HG02571 (cell line): Measurements from ENCODE around the gene EPN2.

ENCODE experiments used
- ATAC-seq: cut with Tn5 transposase; IDR thresholded peaks from one replicate; pipeline ENCODE4 v1.9.1; 2021; ENCODE audit warnings: mild to moderate bottlenecking, moderate library complexity; ENCODE audit not compliant: unreplicated experiment

Gene EPN2

DNA sequence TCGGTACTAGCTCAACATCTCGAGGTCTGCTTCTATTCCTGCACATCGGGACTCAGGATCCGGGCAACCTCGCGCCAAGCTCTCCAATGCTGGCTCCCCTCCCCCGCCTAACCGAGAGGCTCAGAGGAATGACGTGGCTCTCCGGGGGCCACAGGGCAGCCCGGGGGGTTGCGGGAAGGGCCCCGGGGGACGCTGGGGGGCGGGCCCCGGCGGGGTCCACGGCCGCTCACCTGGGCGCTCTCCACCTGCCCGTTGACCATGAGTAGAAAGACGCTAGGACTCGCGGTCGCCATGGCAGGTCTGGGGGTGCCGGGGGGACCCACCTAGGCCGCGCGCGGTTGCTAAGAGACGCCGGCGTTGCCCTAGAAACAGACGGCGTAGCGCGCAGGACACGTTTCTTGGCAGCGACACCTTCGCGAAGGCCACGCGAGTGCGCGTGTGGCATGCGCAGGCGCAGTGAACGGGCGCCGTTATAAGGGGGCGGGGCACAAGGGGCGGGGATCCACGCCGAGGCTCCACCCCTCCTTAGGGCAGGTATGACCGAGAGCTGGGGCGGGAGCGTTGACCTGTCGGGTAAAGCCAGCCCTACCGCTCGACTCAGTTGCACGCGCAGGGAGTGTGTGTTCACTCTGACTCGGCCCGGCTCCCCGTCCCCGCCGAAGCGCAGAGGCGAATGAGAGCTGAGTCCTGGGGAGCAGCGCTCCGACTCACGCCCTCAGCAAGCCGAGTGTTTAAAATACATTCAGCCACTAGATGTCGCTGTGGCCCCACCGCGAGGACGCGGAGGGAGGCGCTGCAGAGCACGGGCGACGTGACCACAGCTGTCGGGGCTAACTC lies 125.3 kb downstream of the EPN2 start, which contains the start of gene B9D1:
B9D1 (minus strand) TSS at position 447 of the 837 bp plus-strand sequence; CDS start at position 293, 154 bp downstream.
- peak; percentile 76 for ATAC-seq

DNA sequence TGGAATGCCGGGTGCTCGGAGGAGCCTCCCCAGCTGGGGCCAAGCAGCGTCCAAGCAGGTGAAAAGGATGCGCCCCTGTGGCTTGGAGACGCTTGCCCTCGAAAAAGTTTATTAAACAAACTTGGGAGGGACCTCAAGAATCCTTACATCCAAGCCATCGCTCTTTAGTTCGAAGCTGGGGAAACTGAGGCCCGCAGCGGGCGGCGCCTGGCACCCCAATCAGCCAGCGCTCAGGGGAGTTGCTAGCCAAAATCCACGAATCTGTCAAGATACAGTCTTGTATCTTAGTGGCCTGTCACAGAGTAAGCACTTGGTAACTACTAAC lies 125.9 kb downstream of the EPN2 start:
- ATAC-seq: no peak

DNA sequence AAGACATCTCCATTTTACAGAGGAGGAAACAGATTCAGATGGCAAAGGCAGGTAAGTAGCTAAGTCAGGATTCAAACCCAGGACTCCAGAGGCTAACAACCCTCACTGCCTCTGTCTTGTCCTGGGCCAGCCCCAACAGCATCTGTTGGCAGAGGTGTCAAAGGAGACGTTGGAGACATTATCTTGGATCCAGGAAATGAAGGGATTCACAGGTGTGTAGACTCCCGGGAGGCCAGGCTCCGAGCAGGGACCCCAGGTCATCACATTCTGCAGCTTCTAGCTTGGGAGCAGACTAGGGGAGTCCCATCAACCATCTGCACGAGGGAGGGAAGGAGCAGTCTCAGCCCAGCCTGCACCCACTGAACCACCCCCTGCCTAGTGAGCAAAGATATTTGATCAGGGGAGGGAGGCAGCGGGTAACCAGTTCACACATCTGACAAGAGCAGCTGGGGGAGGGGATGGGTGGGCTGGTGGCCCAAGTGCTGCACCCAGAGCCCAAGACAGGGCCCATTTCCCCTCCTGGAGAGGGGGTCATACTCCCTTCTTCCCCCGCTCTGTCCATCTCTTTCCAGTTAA lies 126.4 kb downstream of the EPN2 start:
- no peak for ATAC-seq

- ATAC-seq: no peak
Measured at GRCh38 chr17:19364699-19365498, 127.7 kb downstream of the EPN2 start.

GRCh38 chr17:19365499-19365817 lies 128.3 kb downstream of the EPN2 start:
- ATAC-seq: no peak

GRCh38 chr17:19365833-19366636 lies 128.9 kb downstream of the EPN2 start:
- ATAC-seq: no peak

DNA sequence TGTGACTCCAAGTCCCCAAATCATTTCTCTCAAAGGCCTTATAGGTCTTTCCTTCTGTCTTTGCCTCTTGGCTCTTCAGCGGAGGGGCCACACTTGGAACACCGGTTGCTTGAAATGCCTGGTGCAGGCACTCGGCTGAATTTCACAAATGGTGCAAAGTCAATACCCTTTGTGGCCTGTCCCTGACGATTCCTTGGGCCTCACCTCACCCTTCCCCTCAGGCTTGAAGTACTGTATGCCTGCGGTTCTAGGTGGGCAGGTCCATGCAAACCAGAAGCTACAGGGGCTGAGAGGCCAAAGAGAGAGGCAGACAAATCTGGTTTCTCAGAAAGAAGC lies 129.4 kb downstream of the EPN2 start:
- ATAC-seq: no peak

DNA sequence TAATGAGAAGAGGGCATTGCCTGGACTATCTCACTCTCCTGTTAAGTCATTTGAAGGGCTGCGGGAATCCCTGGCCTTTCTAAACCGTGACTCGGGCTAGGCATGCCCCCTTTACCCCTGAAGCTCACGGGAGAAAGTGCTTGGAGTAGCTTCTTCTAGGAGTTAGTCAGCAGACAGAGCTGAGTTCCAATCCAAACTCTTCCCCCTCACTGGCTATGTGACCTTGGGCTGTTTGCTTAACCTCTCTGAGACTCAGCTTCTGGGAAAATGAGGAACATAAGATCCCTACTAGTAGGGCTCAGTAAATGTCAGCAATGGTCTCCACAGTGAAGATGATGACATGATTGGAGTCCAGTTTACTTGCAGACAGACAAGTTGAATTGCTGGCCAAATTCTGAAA lies 131.1 kb downstream of the EPN2 start:
- no peak for ATAC-seq

DNA sequence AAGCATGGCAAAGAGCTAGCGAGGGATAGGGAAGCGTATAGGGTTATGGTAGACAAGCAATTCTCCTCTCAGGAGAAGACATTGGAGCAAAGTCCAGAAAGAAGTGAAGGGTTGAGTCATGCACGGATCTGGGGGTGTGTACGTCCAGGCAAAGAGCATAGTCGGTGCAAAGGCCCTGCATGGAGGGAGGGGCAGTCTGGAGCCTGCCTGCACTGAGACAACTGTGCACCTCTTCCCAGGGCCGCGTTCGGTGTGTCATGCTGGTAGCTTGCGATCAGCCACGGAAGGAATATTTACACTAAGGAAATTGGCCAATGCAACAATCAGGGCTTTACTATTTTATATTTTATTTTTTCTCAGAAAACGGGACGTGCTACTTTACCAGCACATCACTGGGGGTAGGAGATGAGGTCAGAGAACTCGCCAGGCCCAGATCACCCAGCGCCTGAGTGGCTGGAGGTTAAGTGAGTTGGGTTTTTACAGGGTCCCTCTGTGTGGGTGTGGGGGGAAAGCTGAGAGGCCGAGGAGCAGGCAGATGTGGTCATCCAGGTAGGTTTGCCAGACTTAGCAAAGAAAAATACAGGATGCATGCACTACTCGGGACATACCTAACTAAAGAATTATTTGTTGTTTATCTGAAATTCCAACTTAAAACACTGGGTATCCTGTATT lies 132.1 kb downstream of the EPN2 start:
- ATAC-seq: no peak

DNA sequence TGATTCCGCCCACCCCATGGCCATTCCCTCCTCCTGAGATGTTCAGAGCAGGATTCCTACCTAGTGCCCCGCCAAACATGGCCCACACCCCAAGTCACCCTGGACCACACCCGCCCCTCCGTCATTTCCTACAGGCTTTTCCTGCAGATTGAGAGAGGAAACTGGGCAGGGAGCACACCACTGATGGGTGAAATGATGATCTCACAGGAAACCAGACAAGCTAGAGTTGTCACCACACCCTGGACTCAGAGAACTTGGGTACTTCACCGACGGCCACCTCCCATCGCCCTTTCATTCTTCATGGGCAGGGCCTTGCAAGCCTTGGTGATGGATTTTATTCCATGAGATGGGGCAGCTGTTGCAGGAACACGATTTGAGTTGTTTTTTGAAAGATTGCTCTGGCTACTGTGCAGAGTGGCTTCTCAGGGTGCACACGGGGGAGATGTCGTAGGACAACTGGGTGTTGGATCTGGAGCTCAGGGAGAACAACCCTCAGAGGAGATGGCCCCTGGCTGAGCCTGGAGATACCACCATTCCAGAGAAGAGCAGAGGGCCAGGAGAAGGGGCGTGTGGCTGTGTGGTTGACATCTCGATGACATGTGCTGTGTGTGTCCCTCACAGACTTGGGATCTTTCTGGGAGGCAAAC lies 132.8 kb downstream of the EPN2 start:
- ATAC-seq: no peak

DNA sequence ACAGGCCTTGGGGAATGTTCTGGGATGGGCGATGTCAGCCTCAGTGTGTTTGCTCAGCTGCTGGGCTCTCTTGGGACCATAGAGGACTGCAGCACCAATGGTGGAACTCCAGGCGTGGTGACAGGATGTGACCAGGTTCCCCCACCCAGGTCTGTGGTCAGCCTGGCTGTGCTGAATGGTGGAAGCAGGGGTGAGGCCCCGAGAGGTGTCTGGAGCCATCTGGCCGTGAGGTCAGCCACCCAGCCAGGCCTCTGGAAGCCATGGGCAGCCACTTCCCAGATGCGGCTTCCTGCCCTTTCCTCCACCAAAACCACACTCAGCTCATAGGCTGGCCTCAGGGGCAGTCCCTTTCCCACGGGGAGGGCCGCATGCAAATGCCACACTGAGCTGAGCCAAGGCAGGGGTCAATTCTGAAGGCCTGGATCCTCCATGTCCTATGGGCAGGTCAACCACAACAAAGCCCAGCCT lies 133.4 kb downstream of the EPN2 start:
- peak; percentile 43 for ATAC-seq

- ATAC-seq: no peak
Measured at GRCh38 chr17:19371259-19372010, 134.3 kb downstream of the EPN2 start.

DNA sequence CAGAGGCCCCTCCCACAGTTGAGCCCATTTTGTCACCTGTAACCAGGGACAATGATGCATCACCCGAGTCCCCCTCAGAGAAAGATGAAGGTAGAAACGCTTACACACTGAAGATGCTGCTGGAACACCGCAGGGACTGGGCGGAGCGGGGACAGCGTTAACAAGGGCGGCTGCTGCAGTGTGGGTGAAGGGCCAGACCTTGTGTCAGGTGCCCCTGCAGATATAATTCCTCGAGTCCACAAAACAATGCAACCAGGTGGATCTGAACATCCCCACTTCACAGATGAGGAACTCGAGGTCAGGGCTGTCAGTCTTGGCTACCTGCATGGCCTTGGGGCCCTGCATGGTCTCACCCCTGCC lies 134.8 kb downstream of the EPN2 start:
- ATAC-seq: no peak

DNA sequence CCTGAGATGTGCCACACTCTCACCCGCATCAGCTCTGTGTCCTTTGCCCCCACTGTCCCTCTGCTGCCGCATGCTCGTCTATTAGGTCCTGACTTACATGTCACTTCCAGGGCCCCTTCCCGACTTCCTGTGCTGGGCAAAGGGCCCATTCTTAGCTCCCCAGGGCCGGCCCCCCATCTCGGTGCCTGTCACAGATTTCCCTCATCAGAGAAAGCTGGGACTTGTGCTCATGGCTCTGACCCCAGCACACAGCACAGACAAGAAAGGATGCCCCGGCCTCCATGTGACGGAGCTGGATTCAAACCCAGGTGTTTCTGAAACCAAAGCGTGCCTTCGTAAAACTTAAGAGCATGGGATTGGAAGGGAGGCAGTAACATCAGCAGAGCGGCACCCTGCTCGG lies 135.3 kb downstream of the EPN2 start:
- no peak for ATAC-seq

- ATAC-seq: no peak
Measured at GRCh38 chr17:19372866-19373504, 135.8 kb downstream of the EPN2 start.

DNA sequence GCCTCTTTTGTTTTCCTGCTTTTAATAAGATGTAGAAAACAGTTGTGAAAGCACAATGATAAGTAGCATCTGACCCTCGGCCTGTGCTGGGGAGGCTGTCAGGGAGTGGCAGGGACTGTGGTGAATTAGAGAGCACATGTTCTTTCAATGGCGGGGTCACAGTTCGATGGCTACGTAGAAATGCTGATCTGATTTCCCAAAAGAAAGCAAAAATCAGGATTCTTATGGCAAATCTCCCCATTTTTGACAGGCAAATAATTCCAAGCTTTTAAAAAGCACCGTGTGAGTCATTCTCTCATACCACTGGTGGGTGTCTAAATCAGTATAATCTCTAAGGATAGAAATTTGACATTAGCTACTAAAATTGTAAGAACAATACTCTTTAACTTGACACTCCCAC lies 137.0 kb downstream of the EPN2 start:
- no peak for ATAC-seq

DNA sequence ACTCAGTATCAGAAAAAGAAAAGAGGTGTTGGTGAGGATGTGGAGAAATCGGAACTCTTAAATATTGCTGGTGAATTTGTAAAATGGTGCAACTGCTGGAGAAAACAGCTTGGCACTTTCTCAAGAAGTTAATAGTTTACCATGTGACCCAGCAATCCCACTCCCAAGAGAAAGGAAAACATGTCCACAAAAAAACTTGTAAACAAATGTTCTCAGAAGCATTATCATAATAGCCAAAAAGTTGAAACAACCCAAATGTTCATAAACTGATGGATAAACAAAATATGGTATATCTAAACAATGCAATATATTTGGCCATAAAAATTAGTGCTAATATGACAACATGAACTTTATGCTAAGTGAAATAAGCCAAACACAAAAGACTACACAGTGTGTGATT lies 138.6 kb downstream of the EPN2 start:
- ATAC-seq: no peak

DNA sequence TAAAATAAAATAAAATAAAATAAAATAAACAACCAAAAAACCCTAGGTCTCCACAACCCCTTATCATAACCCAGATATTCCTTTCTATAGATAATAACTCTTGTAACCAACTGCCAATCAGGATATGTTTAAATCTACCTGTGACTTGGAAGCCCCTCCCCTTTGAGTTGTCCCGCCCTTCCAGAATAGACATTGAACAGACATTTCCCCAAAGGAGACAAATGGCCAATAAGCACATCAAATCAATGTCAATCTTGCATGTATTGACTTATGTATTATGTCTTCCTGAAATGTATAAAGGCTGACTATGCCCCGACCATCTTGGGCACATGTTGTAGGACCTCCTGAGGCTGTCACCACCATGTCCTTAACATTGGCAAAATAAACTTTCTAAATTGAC lies 139.6 kb downstream of the EPN2 start:
- ATAC-seq: no peak
